Muscle layer of colon (tissue), 2 donors: Measurements from ENCODE around the gene SNX1.

ENCODE experiments used
- H3K27ac ChIP-seq: one replicate; pipeline ENCODE4 v1.7.0; 2013; ENCODE audit warnings: low read depth, mild to moderate bottlenecking, low read length, moderate library complexity
- H3K27me3 ChIP-seq, 2 donors: one replicate each; pipeline ENCODE4 v1.7.0; 2013; ENCODE audit warnings: low read length in 2 of 2, mild to moderate bottlenecking in 2 of 2; ENCODE audit not compliant: insufficient read depth in 2 of 2, control insufficient read depth in 1 of 2
- H3K36me3 ChIP-seq: one replicate; pipeline ENCODE4 v1.7.0; 2013; ENCODE audit warnings: mild to moderate bottlenecking, low read length; ENCODE audit not compliant: insufficient read depth
- H3K4me1 ChIP-seq: one replicate; pipeline ENCODE4 v1.7.0; 2013; ENCODE audit warnings: mild to moderate bottlenecking, low read length; ENCODE audit not compliant: insufficient read depth
- H3K4me3 ChIP-seq, 2 donors: one replicate each; pipeline ENCODE4 v1.7.0; 2013; ENCODE audit warnings: low read length in 2 of 2, low read depth in 1 of 2, mild to moderate bottlenecking in 1 of 2, moderate library complexity in 1 of 2
- H3K9ac ChIP-seq: one replicate; pipeline ENCODE4 v1.7.0; 2013; ENCODE audit warnings: low read length
- H3K9me3 ChIP-seq: one replicate; pipeline ENCODE4 v1.7.0; 2013; ENCODE audit warnings: mild to moderate bottlenecking, low read length
- donor health status: abdominal sarcoma.
- donor health status: Adenocarcinoma of cecum.

The SNX1 gene

GRCh38 chr15:64141798-64142512 is 46.2 kb downstream of the SNX1 start:
- H3K9me3 ChIP-seq: no peaks in the 10 kb centered on the region
- no peak overlapping the region for H3K27ac ChIP-seq
- H3K36me3 ChIP-seq: peaks cover 39% of the 10 kb centered on the region
- H3K27me3 ChIP-seq: no peaks in the 10 kb centered on the region
- H3K9ac ChIP-seq: no peak overlapping the region
- no peaks in the 10 kb centered on the region for H3K4me1 ChIP-seq
- no peak overlapping the region for H3K4me3 ChIP-seq

GRCh38 chr15:64143276-64143675 is 47.5 kb downstream of the SNX1 start:
- H3K4me3 ChIP-seq: no peak overlapping the region
- H3K27ac ChIP-seq: no peak overlapping the region
- no peaks in the 10 kb centered on the region for H3K27me3 ChIP-seq
- no peaks in the 10 kb centered on the region for H3K9me3 ChIP-seq
- H3K4me1 ChIP-seq: no peaks in the 10 kb centered on the region
- peaks cover 26% of the 10 kb centered on the region for H3K36me3 ChIP-seq
- H3K9ac ChIP-seq: no peak overlapping the region

GRCh38 chr15:64144192-64144564 is 48.4 kb downstream of the SNX1 start:
- H3K27ac ChIP-seq: no peak overlapping the region
- no peaks in the 10 kb centered on the region for H3K4me1 ChIP-seq
- no peak overlapping the region for H3K4me3 ChIP-seq

GRCh38 chr15:64144565-64145281 is 48.9 kb downstream of the SNX1 start:
- H3K4me3 ChIP-seq: no peak overlapping the region
- no peaks in the 10 kb centered on the region for H3K4me1 ChIP-seq
- H3K9me3 ChIP-seq: no peaks in the 10 kb centered on the region
- peaks cover 24% of the 10 kb centered on the region for H3K36me3 ChIP-seq
- no peaks in the 10 kb centered on the region for H3K27me3 ChIP-seq
- H3K9ac ChIP-seq: no peak overlapping the region
- H3K27ac ChIP-seq: no peak overlapping the region

More at GRCh38 chr15:64144192-64144564, 48.4 kb downstream of the SNX1 start:
- H3K27me3 ChIP-seq: no peaks in the 10 kb centered on the region
- no peaks in the 10 kb centered on the region for H3K9me3 ChIP-seq
- H3K36me3 ChIP-seq: peaks cover 24% of the 10 kb centered on the region
- H3K9ac ChIP-seq: no peak overlapping the region

GRCh38 chr15:64146041-64146440 is 50.3 kb downstream of the SNX1 start:
- Histone ChIP-seq H3K4me3 (no peak overlapping the region), H3K4me1 (peaks cover under 1% of the 10 kb centered on the region), H3K9me3 (no peaks in the 10 kb centered on the region), H3K27ac (no peak overlapping the region), H3K9ac (no peak overlapping the region), H3K36me3 (peaks cover 23% of the 10 kb centered on the region), H3K27me3 (peaks cover under 1 to 2% of the 10 kb centered on the region in 2 donors)

- H3K9me3 ChIP-seq: no peaks in the 10 kb centered on the region
- peaks cover 5% of the 10 kb centered on the region in 2 donors for H3K27me3 ChIP-seq
- no peak overlapping the region for H3K27ac ChIP-seq
- no peak overlapping the region for H3K4me3 ChIP-seq
- H3K9ac ChIP-seq: no peak overlapping the region
- peaks cover 4% of the 10 kb centered on the region for H3K4me1 ChIP-seq
- peaks cover 19% of the 10 kb centered on the region for H3K36me3 ChIP-seq
Measured at GRCh38 chr15:64146520-64146884, 50.7 kb downstream of the SNX1 start.

- no peak overlapping the region for H3K27ac ChIP-seq
- no peaks in the 10 kb centered on the region for H3K9me3 ChIP-seq
- no peak overlapping the region for H3K9ac ChIP-seq
- no peak overlapping the region for H3K4me3 ChIP-seq
- H3K27me3 ChIP-seq: peaks cover 5 to 11% of the 10 kb centered on the region in 2 donors
- H3K36me3 ChIP-seq: peaks cover 13% of the 10 kb centered on the region
- peaks cover 4% of the 10 kb centered on the region for H3K4me1 ChIP-seq
Measured at GRCh38 chr15:64146885-64147681, 51.3 kb downstream of the SNX1 start.

- Histone ChIP-seq H3K27me3 (peaks cover 14 to 22% of the 10 kb centered on the region in 2 donors), H3K9me3 (no peaks in the 10 kb centered on the region), H3K36me3 (peaks cover 12% of the 10 kb centered on the region), H3K4me3 (no peak overlapping the region), H3K27ac (no peak overlapping the region), H3K4me1 (peaks cover 7% of the 10 kb centered on the region), H3K9ac (no peak overlapping the region)
Measured at GRCh38 chr15:64148168-64148567, 52.4 kb downstream of the SNX1 start.

GRCh38 chr15:64148581-64148980 is 52.8 kb downstream of the SNX1 start:
- no peak overlapping the region for H3K27ac ChIP-seq
- no peak overlapping the region for H3K9ac ChIP-seq
- H3K4me1 ChIP-seq: peaks cover 11% of the 10 kb centered on the region
- H3K36me3 ChIP-seq: peaks cover 8% of the 10 kb centered on the region
- no peak overlapping the region for H3K4me3 ChIP-seq
- H3K9me3 ChIP-seq: no peaks in the 10 kb centered on the region
- peaks cover 14 to 24% of the 10 kb centered on the region in 2 donors for H3K27me3 ChIP-seq

- Histone ChIP-seq H3K9me3 (no peaks in the 10 kb centered on the region), H3K9ac (no peak overlapping the region), H3K27me3 (peaks cover 14 to 24% of the 10 kb centered on the region in 2 donors), H3K36me3 (peaks cover 14% of the 10 kb centered on the region), H3K4me3 (no peak overlapping the region), H3K27ac (no peak overlapping the region), H3K4me1 (peaks cover 17% of the 10 kb centered on the region)
Measured at GRCh38 chr15:64149424-64149823, 53.6 kb downstream of the SNX1 start.

- no peak overlapping the region for H3K27ac ChIP-seq
- H3K27me3 ChIP-seq: peaks cover 14 to 24% of the 10 kb centered on the region in 2 donors
- peaks cover 11% of the 10 kb centered on the region for H3K36me3 ChIP-seq
- H3K9me3 ChIP-seq: no peaks in the 10 kb centered on the region
- no peak overlapping the region for H3K9ac ChIP-seq
- peaks cover 17% of the 10 kb centered on the region for H3K4me1 ChIP-seq
- no peak overlapping the region for H3K4me3 ChIP-seq
Measured at GRCh38 chr15:64149893-64150578, 54.3 kb downstream of the SNX1 start.
